ENCODE measurements around the gene CNNM3.

DNA sequence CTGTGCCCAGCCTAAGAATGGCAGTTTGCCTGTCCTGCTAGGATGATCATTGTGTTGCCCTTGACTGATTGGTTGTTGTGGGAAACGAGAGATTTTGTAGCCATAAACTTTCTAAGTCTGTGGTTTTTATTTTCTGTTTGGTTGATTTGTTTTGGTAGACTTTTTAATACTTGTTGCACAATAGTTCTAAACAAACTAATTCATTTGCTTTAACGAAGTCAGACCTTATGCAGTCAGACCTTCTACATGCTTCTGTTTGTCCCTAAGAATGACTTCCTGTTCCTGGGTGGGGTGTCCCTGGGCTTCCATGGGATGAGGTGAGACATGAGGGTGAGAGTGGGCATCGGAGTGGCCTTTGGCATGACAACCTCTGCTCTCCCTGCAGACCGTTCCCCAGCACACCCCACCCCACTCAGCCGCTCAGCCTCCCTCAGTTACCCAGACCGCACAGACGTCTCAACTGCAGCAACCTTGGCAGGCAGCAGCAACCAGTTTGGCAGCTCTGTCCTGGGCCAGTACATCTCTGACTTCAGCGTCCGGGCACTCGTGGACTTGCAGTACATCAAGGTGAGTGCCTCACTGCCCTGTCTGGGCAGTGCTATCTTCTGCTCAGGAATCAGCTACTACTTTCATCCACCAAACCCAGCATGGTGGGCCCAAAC is 7.8 kb upstream of the CNNM3 start:
- TF ChIP-seq CTCF (IDR thresholded peaks at IDR 0.05; ENCODE audit: low read depth, low read length): no peak
- no peak for TF ChIP-seq EZH2phosphoT487 (IDR thresholded peaks at IDR 0.05; ENCODE audit: low read depth)
